Measurements from ENCODE around the gene ASB3. TPM values are rescaled to one million over a fixed set of nuclear protein-coding genes. Genes with fewer than 3 reads are reported as not detected.

ASB3 gene
- total RNA-seq, 2 experiments from 2014 or later, result 26.4 to 30.3 TPM

GRCh38 chr2:53701221-53701620, 85.5 kb downstream of the ASB3 start:
- Histone ChIP-seq H3K9me3 (ENCODE audit: low read length) (no peaks in the 10 kb centered on the region), H3K4me2 (ENCODE audit: low read length) (no peak overlapping the region), H3K4me3 (ENCODE audit: low read depth, low read length, poor library complexity, severe bottlenecking) (no peak overlapping the region), H2AFZ (ENCODE audit: low read length) (no peak overlapping the region), H4K20me1 (ENCODE audit: insufficient read depth, low read length) (no peaks in the 10 kb centered on the region), H3K27ac (ENCODE audit: low read depth, low read length, poor library complexity, severe bottlenecking) (no peak overlapping the region), H3K36me3 (ENCODE audit: insufficient read depth, low read length) (peaks cover 21% of the 10 kb centered on the region), H3K9me2 (ENCODE audit: insufficient read depth, low read length) (no peaks in the 10 kb centered on the region), H3K79me2 (ENCODE audit: insufficient read depth, low read depth, low read length) (no peaks in the 10 kb centered on the region), H3K4me1 (ENCODE audit: insufficient read depth, low read length, poor library complexity, severe bottlenecking) (no peaks in the 10 kb centered on the region)
- ChIA-PET CTCF (ENCODE audit: unreplicated experiment) (no interaction called here), POLR2A (no interaction called here)
- no peak for DNase-seq (ENCODE audit: low spot score)
- no TSS peak for BruUV-seq (replicated peaks)
- no peak for TF ChIP-seq EZH2phosphoT487 (IDR thresholded peaks at IDR 0.05; ENCODE audit: borderline replicate concordance, low read depth, low read length)
- no peak for TF ChIP-seq CTCF (conservative IDR thresholded peaks at IDR 0.05; ENCODE audit: low read length)
- intact Hi-C loops (cut with micrococcal nuclease; ENCODE audit: unreplicated experiment), result no loop called here

GRCh38 chr2:53697686-53698085, 89.1 kb downstream of the ASB3 start:
- intact Hi-C loops (cut with micrococcal nuclease; ENCODE audit: unreplicated experiment), result no loop called here
- H3K79me2 ChIP-seq (ENCODE audit: insufficient read depth, low read depth, low read length), result no peaks in the 10 kb centered on the region
- no peak overlapping the region for H3K4me3 ChIP-seq (ENCODE audit: low read depth, low read length, poor library complexity, severe bottlenecking)
- CTCF ChIA-PET (ENCODE audit: unreplicated experiment), result no interaction called here
- H3K27ac ChIP-seq (ENCODE audit: low read depth, low read length, poor library complexity, severe bottlenecking), result no peak overlapping the region
- no peak for DNase-seq (ENCODE audit: low spot score)
- TF ChIP-seq EZH2phosphoT487 (IDR thresholded peaks at IDR 0.05; ENCODE audit: borderline replicate concordance, low read depth, low read length), result no peak
- TF ChIP-seq CTCF (conservative IDR thresholded peaks at IDR 0.05; ENCODE audit: low read length), result no peak
- no peaks in the 10 kb centered on the region for H3K4me1 ChIP-seq (ENCODE audit: insufficient read depth, low read length, poor library complexity, severe bottlenecking)
- H3K9me3 ChIP-seq (ENCODE audit: low read length), result no peaks in the 10 kb centered on the region
- H3K4me2 ChIP-seq (ENCODE audit: low read length), result no peak overlapping the region
- H2AFZ ChIP-seq (ENCODE audit: low read length), result no peak overlapping the region
- no peaks in the 10 kb centered on the region for H3K9me2 ChIP-seq (ENCODE audit: insufficient read depth, low read length)
- POLR2A ChIA-PET, result no interaction called here
- no TSS peak for BruUV-seq (replicated peaks)
- no peaks in the 10 kb centered on the region for H4K20me1 ChIP-seq (ENCODE audit: insufficient read depth, low read length)
- peaks cover 21% of the 10 kb centered on the region for H3K36me3 ChIP-seq (ENCODE audit: insufficient read depth, low read length)

- H3K9me3 ChIP-seq (ENCODE audit: low read length), result no peaks in the 10 kb centered on the region
- no peak overlapping the region for H3K4me2 ChIP-seq (ENCODE audit: low read length)
- no peak overlapping the region for H3K27ac ChIP-seq (ENCODE audit: low read depth, low read length, poor library complexity, severe bottlenecking)
- no peaks in the 10 kb centered on the region for H4K20me1 ChIP-seq (ENCODE audit: insufficient read depth, low read length)
- DNase-seq (ENCODE audit: low spot score), result no peak
- H2AFZ ChIP-seq (ENCODE audit: low read length), result no peak overlapping the region
- H3K79me2 ChIP-seq (ENCODE audit: insufficient read depth, low read depth, low read length), result no peaks in the 10 kb centered on the region
- intact Hi-C loops (cut with micrococcal nuclease; ENCODE audit: unreplicated experiment), result no loop called here
- ChIA-PET CTCF (ENCODE audit: unreplicated experiment) (no interaction called here), POLR2A (no interaction called here)
- peaks cover 21% of the 10 kb centered on the region for H3K36me3 ChIP-seq (ENCODE audit: insufficient read depth, low read length)
- H3K4me1 ChIP-seq (ENCODE audit: insufficient read depth, low read length, poor library complexity, severe bottlenecking), result no peaks in the 10 kb centered on the region
- H3K4me3 ChIP-seq (ENCODE audit: low read depth, low read length, poor library complexity, severe bottlenecking), result no peak overlapping the region
- no peaks in the 10 kb centered on the region for H3K9me2 ChIP-seq (ENCODE audit: insufficient read depth, low read length)
- TF ChIP-seq CTCF (conservative IDR thresholded peaks at IDR 0.05; ENCODE audit: low read length) (no peak), EZH2phosphoT487 (IDR thresholded peaks at IDR 0.05; ENCODE audit: borderline replicate concordance, low read depth, low read length) (no peak)
- BruUV-seq (replicated peaks), result no TSS peak
These were observed 89.7 kb downstream of the ASB3 start for GRCh38 chr2:53697092-53697491.

Measured in OCI-LY7 (cell line).